ENCODE results near the gene TTC39A.

GRCh38 chr1:51247022-51247421 lies 83.3 kb downstream of the TTC39A start:
- TF ChIP-seq CTCF (conservative IDR thresholded peaks at IDR 0.05 in 1 of 2, IDR thresholded peaks at IDR 0.05 in 1 of 2; ENCODE audit: low read depth in 1 of 2, low read length in 2 of 2): no peak
- TF ChIP-seq EZH2 (IDR thresholded peaks at IDR 0.05; ENCODE audit: low read length, missing control alignments): no peak
